ENCODE data around the gene GLS. TPM values are rescaled to one million over a fixed set of nuclear protein-coding genes. Genes with fewer than 3 reads are reported as not detected.

GLS gene
- total and polyA plus RNA-seq, 2 donors (not counting 1 experiment from before 2014, with no cell fraction given) = 32.5 to 195 TPM

DNA sequence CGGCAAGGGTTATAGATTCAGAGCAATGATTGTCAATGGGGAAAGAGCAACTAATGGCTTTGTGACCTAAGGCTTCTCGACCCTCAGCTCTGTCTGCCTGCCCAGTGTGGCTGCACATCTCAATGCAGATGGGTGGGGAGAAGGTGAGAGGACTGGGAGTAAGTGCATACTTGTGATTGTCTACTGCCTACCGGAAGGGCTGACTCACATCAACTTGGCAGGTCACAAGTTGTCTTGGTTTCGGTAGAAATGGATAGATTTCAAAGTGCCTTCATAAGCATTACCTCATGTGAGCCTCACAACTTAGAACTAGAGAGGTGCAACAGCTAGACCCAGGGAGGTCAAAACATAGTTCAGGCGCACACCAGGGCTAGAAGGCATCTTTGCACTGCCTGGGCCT lies 104.0 kb downstream of the GLS start:
- no peaks in the 10 kb centered on the region for H3K27me3 ChIP-seq (replicated peaks in 1 of 4; ENCODE audit: control extremely low read depth in 1 of 4, control insufficient read depth in 3 of 4, insufficient read depth in 4 of 4, low read length in 3 of 4)
- peaks cover 18% of the 10 kb centered on the region for H3K4me1 Mint-ChIP-seq
- no peak overlapping the region for H3K27ac ChIP-seq (ENCODE audit: low read length in 2 of 2)
- H3K4me1 ChIP-seq (ENCODE audit: control insufficient read depth in 2 of 2, insufficient read depth in 2 of 2, low read length in 2 of 2) = peaks cover 12 to 14% of the 10 kb centered on the region in 2 donors
- peaks cover 0 to 4% (median 0%) of the 10 kb centered on the region in 3 donors for H3K9me3 ChIP-seq (ENCODE audit: control extremely low read depth in 1 of 3, control insufficient read depth in 2 of 3, insufficient read depth in 1 of 3, low read length in 2 of 3)
- no peaks in the 10 kb centered on the region for H3K79me2 ChIP-seq (ENCODE audit: control insufficient read depth, insufficient read depth, low read length)
- DNase-seq (no peak), ATAC-seq (ENCODE audit: low read depth) (no peak)
- no peak overlapping the region for H2AFZ ChIP-seq (ENCODE audit: insufficient read depth, low read depth, low read length, poor library complexity, severe bottlenecking)
- H3K4me2 ChIP-seq (replicated peaks; ENCODE audit: low read depth, low read length, poor library complexity, severe bottlenecking) = no peak overlapping the region
- intact Hi-C loops (cut with micrococcal nuclease) = no loop called here
- no peaks in the 10 kb centered on the region for H4K20me1 ChIP-seq (ENCODE audit: control insufficient read depth, insufficient read depth, low read length, poor library complexity, severe bottlenecking)
- no peak overlapping the region for H3K27ac Mint-ChIP-seq
- no peaks in the 10 kb centered on the region for H3K27me3 Mint-ChIP-seq
- H3K4me3 Mint-ChIP-seq = no peak overlapping the region
- TF ChIP-seq, protein P1, sequence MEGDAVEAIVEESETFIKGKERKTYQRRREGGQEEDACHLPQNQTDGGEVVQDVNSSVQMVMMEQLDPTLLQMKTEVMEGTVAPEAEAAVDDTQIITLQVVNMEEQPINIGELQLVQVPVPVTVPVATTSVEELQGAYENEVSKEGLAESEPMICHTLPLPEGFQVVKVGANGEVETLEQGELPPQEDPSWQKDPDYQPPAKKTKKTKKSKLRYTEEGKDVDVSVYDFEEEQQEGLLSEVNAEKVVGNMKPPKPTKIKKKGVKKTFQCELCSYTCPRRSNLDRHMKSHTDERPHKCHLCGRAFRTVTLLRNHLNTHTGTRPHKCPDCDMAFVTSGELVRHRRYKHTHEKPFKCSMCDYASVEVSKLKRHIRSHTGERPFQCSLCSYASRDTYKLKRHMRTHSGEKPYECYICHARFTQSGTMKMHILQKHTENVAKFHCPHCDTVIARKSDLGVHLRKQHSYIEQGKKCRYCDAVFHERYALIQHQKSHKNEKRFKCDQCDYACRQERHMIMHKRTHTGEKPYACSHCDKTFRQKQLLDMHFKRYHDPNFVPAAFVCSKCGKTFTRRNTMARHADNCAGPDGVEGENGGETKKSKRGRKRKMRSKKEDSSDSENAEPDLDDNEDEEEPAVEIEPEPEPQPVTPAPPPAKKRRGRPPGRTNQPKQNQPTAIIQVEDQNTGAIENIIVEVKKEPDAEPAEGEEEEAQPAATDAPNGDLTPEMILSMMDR (IDR thresholded peaks at IDR 0.05) = no peak
- TF ChIP-seq EZH2 (IDR thresholded peaks at IDR 0.05; ENCODE audit: borderline replicate concordance, insufficient read depth, low read depth, low read length, poor library complexity, severe bottlenecking) = no peak
- H3K36me3 ChIP-seq (replicated peaks in 1 of 2; ENCODE audit: control extremely low read depth in 1 of 2, control insufficient read depth in 1 of 2, extremely low read depth in 1 of 2, insufficient read depth in 2 of 2, low read length in 1 of 2) = peaks cover 15 to 98% of the 10 kb centered on the region in 2 experiments
- H3K4me3 ChIP-seq (ENCODE audit: control extremely low read depth in 1 of 5, extremely low read depth in 1 of 5, insufficient read depth in 1 of 5, low read depth in 2 of 5, low read length in 4 of 5) = no peak overlapping the region
- ChIA-PET POLR2A (no interaction called here), CTCF (interaction anchor here (1.1 kb wide), 1 partner anchor 9 kb away, joined by 3 read pairs; no protein-coding TSS in a partner anchor)
- H3K9ac ChIP-seq (ENCODE audit: low read length) = no peak overlapping the region
- 95% methylated on average over 5 of the region's 5 CpGs for WGBS (ENCODE audit: insufficient coverage)
- H3K9me3 Mint-ChIP-seq (ENCODE audit: insufficient read depth) = no peaks in the 10 kb centered on the region

DNA sequence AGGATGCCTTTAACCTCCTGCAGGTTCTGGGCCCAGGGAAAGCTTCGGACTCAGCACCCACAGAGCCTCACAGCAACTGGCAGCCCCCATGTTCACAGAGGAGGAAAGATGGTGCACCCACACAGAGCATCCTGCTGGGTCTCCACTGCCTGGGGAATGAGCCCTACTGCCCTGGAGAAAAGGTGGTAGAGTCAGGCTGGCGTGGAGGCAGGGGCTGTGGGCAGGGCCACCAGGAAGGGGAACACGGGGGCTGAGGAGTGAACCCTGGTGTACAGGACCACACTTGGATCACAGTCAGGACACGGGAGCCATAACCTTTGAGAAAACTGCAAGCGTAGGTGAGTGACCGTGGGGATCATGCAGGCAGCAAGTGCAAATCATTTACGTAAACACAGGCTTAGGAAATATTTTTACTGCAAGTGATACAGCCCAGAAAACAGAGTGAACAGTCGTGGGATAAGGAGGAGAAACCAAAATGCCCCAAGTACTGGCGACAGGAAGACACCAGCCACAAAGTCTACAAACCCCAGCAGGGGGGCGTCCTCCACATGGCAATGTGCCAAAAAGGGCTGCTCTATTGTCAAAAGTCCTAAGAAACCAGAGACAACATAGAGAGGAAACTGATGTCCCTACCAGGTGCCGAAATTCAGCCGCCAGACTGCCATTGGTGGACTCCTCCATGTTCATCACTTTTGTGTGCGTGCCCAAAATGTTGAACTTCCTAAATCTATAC lies 105.8 kb downstream of the GLS start:
- Histone ChIP-seq H3K4me2 (replicated peaks; ENCODE audit: low read depth, low read length, poor library complexity, severe bottlenecking) (no peak overlapping the region), H2AFZ (ENCODE audit: insufficient read depth, low read depth, low read length, poor library complexity, severe bottlenecking) (no peak overlapping the region), H3K4me1 (ENCODE audit: control insufficient read depth in 2 of 2, insufficient read depth in 2 of 2, low read length in 2 of 2) (peaks cover 0 to 2% of the 10 kb centered on the region in 2 donors), H3K9me3 (ENCODE audit: control extremely low read depth in 1 of 3, control insufficient read depth in 2 of 3, insufficient read depth in 1 of 3, low read length in 2 of 3) (peaks cover 0 to 4% (median 0%) of the 10 kb centered on the region in 3 donors), H3K79me2 (ENCODE audit: control insufficient read depth, insufficient read depth, low read length) (no peaks in the 10 kb centered on the region), H3K4me3 (ENCODE audit: control extremely low read depth in 1 of 5, extremely low read depth in 1 of 5, insufficient read depth in 1 of 5, low read depth in 2 of 5, low read length in 4 of 5) (no peak overlapping the region), H3K27me3 (replicated peaks in 1 of 4; ENCODE audit: control extremely low read depth in 1 of 4, control insufficient read depth in 3 of 4, insufficient read depth in 4 of 4, low read length in 3 of 4) (no peaks in the 10 kb centered on the region), H4K20me1 (ENCODE audit: control insufficient read depth, insufficient read depth, low read length, poor library complexity, severe bottlenecking) (no peaks in the 10 kb centered on the region), H3K27ac (ENCODE audit: low read length in 2 of 2) (peak overlapping the region in 1 of 2 donors; percentile 8), H3K36me3 (replicated peaks in 1 of 2; ENCODE audit: control extremely low read depth in 1 of 2, control insufficient read depth in 1 of 2, extremely low read depth in 1 of 2, insufficient read depth in 2 of 2, low read length in 1 of 2) (peaks cover 15 to 99% of the 10 kb centered on the region in 2 experiments), H3K9ac (ENCODE audit: low read length) (no peak overlapping the region)
- 53% methylated on average over 9 of the region's 13 CpGs for WGBS (ENCODE audit: insufficient coverage)
- TF ChIP-seq, protein P1 (IDR thresholded peaks at IDR 0.05) = no peak
- TF ChIP-seq EZH2 (IDR thresholded peaks at IDR 0.05; ENCODE audit: borderline replicate concordance, insufficient read depth, low read depth, low read length, poor library complexity, severe bottlenecking) = no peak
- no peak overlapping the region for H3K4me3 Mint-ChIP-seq
- ATAC-seq (ENCODE audit: low read depth) = no peak
- no peaks in the 10 kb centered on the region for H3K27me3 Mint-ChIP-seq
- H3K27ac Mint-ChIP-seq = no peak overlapping the region
- ChIA-PET CTCF (interaction anchor here (1.0 kb wide), 1 partner anchor 11 kb away, joined by 3 read pairs; no protein-coding TSS in a partner anchor), POLR2A (no interaction called here)
- intact Hi-C loops (cut with micrococcal nuclease) = no loop called here
- no peak for DNase-seq
- H3K9me3 Mint-ChIP-seq (ENCODE audit: insufficient read depth) = no peaks in the 10 kb centered on the region
- H3K4me1 Mint-ChIP-seq = peaks cover 5% of the 10 kb centered on the region
